Astrocyte (in vitro differentiated cells and primary cell): Measurements from ENCODE around the gene CNTN5. TPM values are rescaled to one million over a fixed set of nuclear protein-coding genes. Genes with fewer than 3 reads are reported as not detected.

ENCODE experiments used
- DNase-seq: peaks from one replicate; pipeline ENCODE4 v3.0.0-alpha.2; 2010; ENCODE audit warnings: low read depth
- FAIRE-seq: peaks from 2 replicates; lab custom pipeline; 2011; peaks lifted over from hg19 to GRCh38; lab: Jason Lieb, UNC
- H2AFZ ChIP-seq: 2 replicates; pipeline ENCODE4 v1.6.0; 2012; ENCODE audit warnings: low read depth, low read length, inconsistent platforms
- H3K27ac ChIP-seq: 2 replicates; pipeline ENCODE4 v1.5.1; 2011; ENCODE audit warnings: low read depth, low read length, inconsistent platforms
- H3K27me3 ChIP-seq: 2 replicates; pipeline ENCODE4 v1.6.0; 2011; ENCODE audit warnings: low read length, inconsistent platforms; ENCODE audit not compliant: insufficient read depth
- H3K36me3 ChIP-seq: 2 replicates; pipeline ENCODE4 v1.5.1; 2011; ENCODE audit warnings: low read length, inconsistent platforms; ENCODE audit not compliant: insufficient read depth
- H3K4me1 ChIP-seq: 2 replicates; pipeline ENCODE4 v1.5.1; 2011; ENCODE audit warnings: low read length, inconsistent platforms; ENCODE audit not compliant: insufficient read depth
- H3K4me2 ChIP-seq: 2 replicates; pipeline ENCODE4 v1.6.0; 2012; ENCODE audit warnings: low read length, inconsistent platforms
- H3K4me3 ChIP-seq: 2 replicates; pipeline ENCODE4 v1.5.1; 2011; ENCODE audit warnings: low read depth, mild to moderate bottlenecking, low read length, inconsistent platforms; ENCODE audit not compliant: insufficient read depth
- H3K79me2 ChIP-seq: 2 replicates; pipeline ENCODE4 v1.6.0; 2012; ENCODE audit warnings: mild to moderate bottlenecking, low read length, inconsistent platforms; ENCODE audit not compliant: insufficient read depth
- H3K9ac ChIP-seq: 2 replicates; pipeline ENCODE4 v1.6.0; 2012; ENCODE audit warnings: mild to moderate bottlenecking, low read length, inconsistent platforms
- H3K9me3 ChIP-seq: 2 replicates; pipeline ENCODE4 v1.5.1; 2012; ENCODE audit warnings: low read depth, mild to moderate bottlenecking, low read length, inconsistent platforms; ENCODE audit not compliant: insufficient read depth
- H4K20me1 ChIP-seq: 2 replicates; pipeline ENCODE4 v1.6.0; 2012; ENCODE audit warnings: low read length, inconsistent platforms; ENCODE audit not compliant: insufficient read depth
- H3K27ac Mint-ChIP-seq: one replicate; pipeline ENCODE4 v1.8.0; 2021; ENCODE audit warnings: mild to moderate bottlenecking, mixed read lengths; ENCODE audit not compliant: unreplicated experiment
- H3K27me3 Mint-ChIP-seq: one replicate; pipeline ENCODE4 v1.8.0; 2021; ENCODE audit warnings: low read depth, mixed read lengths; ENCODE audit not compliant: unreplicated experiment
- H3K36me3 Mint-ChIP-seq: one replicate; pipeline ENCODE4 v1.8.0; 2021; ENCODE audit warnings: low read depth, mixed read lengths; ENCODE audit not compliant: unreplicated experiment
- H3K4me1 Mint-ChIP-seq: one replicate; pipeline ENCODE4 v1.8.0; 2021; ENCODE audit warnings: low read depth, mixed read lengths; ENCODE audit not compliant: unreplicated experiment
- H3K4me3 Mint-ChIP-seq: one replicate; pipeline ENCODE4 v1.8.0; 2021; ENCODE audit warnings: mild to moderate bottlenecking, moderate library complexity, mixed read lengths; ENCODE audit not compliant: unreplicated experiment
- H3K9me3 Mint-ChIP-seq: one replicate; pipeline ENCODE4 v1.8.0; 2021; ENCODE audit warnings: mild to moderate bottlenecking, mixed read lengths; ENCODE audit not compliant: unreplicated experiment
- CTCF ChIP-seq: IDR thresholded peaks from 2 replicates; pipeline ENCODE4 v1.5.1; 2011; ENCODE audit warnings: low read depth, mild to moderate bottlenecking, inconsistent platforms, low read length, moderate library complexity; ENCODE audit not compliant: insufficient read depth
- EZH2 ChIP-seq: IDR thresholded peaks from 2 replicates; pipeline ENCODE4 v1.6.1; 2012; ENCODE audit warnings: mild to moderate bottlenecking, low read length, inconsistent platforms; ENCODE audit not compliant: insufficient read depth
- total RNA-seq: library from RNA; stranded (reverse); gene quantifications from 2 replicates; pipeline ENCODE4 v1.2.1, GENCODE V29; 2021

The CNTN5 gene
- total RNA-seq, 1 donor from 2014 or later: 1.1 TPM

GRCh38 chr11:99601179-99601578 lies 580.4 kb downstream of the CNTN5 start:
- Mint-ChIP-seq H3K4me1 (peaks cover 4% of the 10 kb centered on the region), H3K9me3 (no peaks in the 10 kb centered on the region), H3K4me3 (no peak overlapping the region), H3K36me3 (no peaks in the 10 kb centered on the region), H3K27ac (no peak overlapping the region), H3K27me3 (no peaks in the 10 kb centered on the region)
- Histone ChIP-seq H4K20me1 (no peaks in the 10 kb centered on the region), H3K36me3 (no peaks in the 10 kb centered on the region), H3K27me3 (no peaks in the 10 kb centered on the region), H3K9ac (no peak overlapping the region), H3K79me2 (no peaks in the 10 kb centered on the region), H3K4me1 (no peaks in the 10 kb centered on the region), H3K27ac (no peak overlapping the region), H2AFZ (no peak overlapping the region), H3K4me3 (no peak overlapping the region), H3K9me3 (no peaks in the 10 kb centered on the region), H3K4me2 (no peak overlapping the region)
- FAIRE-seq (no peak), DNase-seq (no peak)
- TF ChIP-seq CTCF: no peak
- TF ChIP-seq EZH2: no peak

- Histone ChIP-seq H3K27ac (no peak overlapping the region), H3K4me2 (no peak overlapping the region), H3K9ac (no peak overlapping the region), H3K79me2 (no peaks in the 10 kb centered on the region), H3K9me3 (no peaks in the 10 kb centered on the region), H3K27me3 (no peaks in the 10 kb centered on the region), H3K4me1 (no peaks in the 10 kb centered on the region), H3K4me3 (no peak overlapping the region), H2AFZ (no peak overlapping the region), H4K20me1 (no peaks in the 10 kb centered on the region), H3K36me3 (no peaks in the 10 kb centered on the region)
- DNase-seq (no peak), FAIRE-seq (no peak)
- H3K27me3 Mint-ChIP-seq: no peaks in the 10 kb centered on the region
- TF ChIP-seq EZH2 (no peak), CTCF (no peak)
- H3K4me1 Mint-ChIP-seq: no peaks in the 10 kb centered on the region
- no peak overlapping the region for H3K4me3 Mint-ChIP-seq
- no peaks in the 10 kb centered on the region for H3K9me3 Mint-ChIP-seq
- H3K36me3 Mint-ChIP-seq: no peaks in the 10 kb centered on the region
- no peak overlapping the region for H3K27ac Mint-ChIP-seq
These were observed 593.6 kb downstream of the CNTN5 start for GRCh38 chr11:99614352-99614751.

- Histone ChIP-seq H3K4me1 (no peaks in the 10 kb centered on the region), H3K4me3 (no peak overlapping the region), H3K36me3 (no peaks in the 10 kb centered on the region), H3K27ac (no peak overlapping the region), H4K20me1 (no peaks in the 10 kb centered on the region), H3K9me3 (no peaks in the 10 kb centered on the region), H3K4me2 (no peak overlapping the region), H2AFZ (no peak overlapping the region), H3K27me3 (no peaks in the 10 kb centered on the region), H3K79me2 (no peaks in the 10 kb centered on the region), H3K9ac (no peak overlapping the region)
- Mint-ChIP-seq H3K4me1 (no peaks in the 10 kb centered on the region), H3K9me3 (no peaks in the 10 kb centered on the region), H3K36me3 (no peaks in the 10 kb centered on the region), H3K27me3 (no peaks in the 10 kb centered on the region), H3K27ac (no peak overlapping the region), H3K4me3 (no peak overlapping the region)
- no peak for DNase-seq
- no peak for TF ChIP-seq CTCF
- TF ChIP-seq EZH2: no peak
- FAIRE-seq: no peak
These were observed 609.9 kb downstream of the CNTN5 start for GRCh38 chr11:99630629-99631028.
